Stimulated activated naive CD8-positive, alpha-beta T cell treated with anti-CD3 and anti-CD28 coated beads, Interleukin-15, Interleukin-2, amounts not matched to agents 100 ng/mL and 50 ng/mL, for 24 hours (primary cell): ENCODE results near the gene ZNF735.
"Not testable (repeated sequence)": the region's sequence is repeated elsewhere in the genome, so short reads cannot be mapped to it uniquely, and the experiment has no call there.

Experiments
- H3K27ac Mint-ChIP-seq: one replicate; pipeline ENCODE4 v1.8.0; 2021; ENCODE audit warnings: mild to moderate bottlenecking, mixed read lengths
- H3K27me3 Mint-ChIP-seq: one replicate; pipeline ENCODE4 v1.8.0; 2021; ENCODE audit warnings: mixed read lengths
- H3K36me3 Mint-ChIP-seq: one replicate; pipeline ENCODE4 v1.8.0; 2021; ENCODE audit warnings: low read depth, mixed read lengths
- H3K4me1 Mint-ChIP-seq: one replicate; pipeline ENCODE4 v1.8.0; 2021; ENCODE audit warnings: low read depth, mixed read lengths
- H3K4me3 Mint-ChIP-seq: one replicate; pipeline ENCODE4 v1.8.0; 2021; ENCODE audit warnings: mild to moderate bottlenecking, mixed read lengths
- H3K9me3 Mint-ChIP-seq: one replicate; pipeline ENCODE4 v1.8.0; 2021; ENCODE audit warnings: mixed read lengths

Gene ZNF735

DNA sequence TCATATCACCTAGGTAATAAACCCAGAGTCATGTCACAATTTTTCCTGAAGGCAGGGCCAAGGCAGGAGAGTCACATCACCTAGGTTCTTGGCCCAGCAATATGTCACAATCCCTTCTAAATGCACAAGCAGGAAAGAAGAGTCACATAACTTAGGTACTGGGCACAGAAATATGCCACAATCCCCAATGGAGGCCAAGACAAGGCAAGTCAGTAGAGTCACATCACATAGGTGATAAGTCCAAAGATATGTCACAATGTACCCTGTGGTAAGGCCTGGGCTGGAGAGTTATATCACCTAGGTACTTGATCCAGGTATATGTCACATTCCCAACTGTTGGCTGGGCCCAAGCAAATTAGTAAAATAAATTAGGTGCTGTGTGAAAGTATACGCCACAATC, 21.2 kb downstream of the ZNF735 start, which contains the start of gene ZNF679:
Gene ZNF679, plus strand, starts transcription at position 301 of the 400 bp plus-strand sequence. CDS start 20,644 bp downstream, outside the sequence.
- H3K27me3 Mint-ChIP-seq, H3K4me1 Mint-ChIP-seq, H3K27ac Mint-ChIP-seq, H3K36me3 Mint-ChIP-seq, H3K4me3 Mint-ChIP-seq: not testable (repeated sequence)
- peaks cover 41% of the 10 kb centered on the region for H3K9me3 Mint-ChIP-seq

DNA sequence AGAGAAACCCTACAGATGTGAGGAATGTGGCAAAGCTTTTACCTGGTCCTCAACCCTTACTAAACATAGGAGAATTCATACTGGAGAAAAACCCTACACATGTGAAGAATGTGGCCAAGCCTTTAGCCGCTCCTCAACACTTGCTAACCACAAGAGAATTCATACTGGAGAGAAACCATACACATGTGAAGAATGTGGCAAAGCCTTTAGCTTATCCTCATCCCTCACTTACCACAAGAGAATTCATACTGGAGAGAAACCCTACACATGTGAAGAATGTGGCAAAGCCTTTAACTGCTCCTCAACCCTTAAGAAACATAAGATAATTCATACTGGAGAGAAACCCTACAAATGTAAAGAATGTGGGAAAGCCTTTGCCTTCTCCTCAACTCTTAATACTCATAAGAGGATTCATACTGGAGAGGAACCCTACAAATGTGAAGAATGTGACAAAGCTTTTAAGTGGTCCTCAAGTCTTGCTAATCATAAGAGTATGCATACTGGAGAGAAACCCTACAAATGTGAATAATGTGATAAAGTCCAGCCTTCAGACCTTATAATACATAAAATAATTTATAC, 59.4 kb downstream of the ZNF735 start:
- H3K27ac Mint-ChIP-seq, result no peak overlapping the region
- H3K27me3 Mint-ChIP-seq, result peaks cover 5% of the 10 kb centered on the region
- H3K4me1 Mint-ChIP-seq, result no peaks in the 10 kb centered on the region
- H3K9me3 Mint-ChIP-seq, result peaks cover 34% of the 10 kb centered on the region
- H3K36me3 Mint-ChIP-seq, result peaks cover 10% of the 10 kb centered on the region
- H3K4me3 Mint-ChIP-seq, result no peak overlapping the region
